SJSA1 (cell line): ENCODE data around the gene OLFM3. TPM values are rescaled to one million over a fixed set of nuclear protein-coding genes. Genes with fewer than 3 reads are reported as not detected.

Experiments used
- DNase-seq, 2 experiments: peaks; one replicate each; pipeline ENCODE4 v3.0.0-alpha.2; 2015 to 2020; ENCODE audit warnings: low spot score in 2 of 2, low read depth in 1 of 2
- H3K27ac ChIP-seq: fragments of 250-450 bp; sonication (Bioruptor Pico); 2 replicates; pipeline ENCODE4 v1.5.1; 2020; ENCODE audit warnings: mild to moderate bottlenecking, moderate library complexity
- H3K27me3 ChIP-seq: fragments of 250-450 bp; sonication (Bioruptor Pico); replicated peaks from 2 replicates; pipeline ENCODE4 v1.5.1; 2020; ENCODE audit warnings: mild to moderate bottlenecking, moderate library complexity
- H3K36me3 ChIP-seq: fragments of 250-450 bp; sonication (Bioruptor Pico); 2 replicates; pipeline ENCODE4 v1.5.1; 2020; ENCODE audit warnings: mild to moderate bottlenecking
- H3K4me1 ChIP-seq: fragments of 250-450 bp; sonication (Bioruptor Pico); replicated peaks from 2 replicates; pipeline ENCODE4 v1.6.1; 2021; ENCODE audit warnings: mild to moderate bottlenecking
- H3K4me3 ChIP-seq: fragments of 250-450 bp; sonication (Bioruptor Pico); 2 replicates; pipeline ENCODE4 v1.5.1; 2020; ENCODE audit warnings: mild to moderate bottlenecking
- H3K9me3 ChIP-seq: fragments of 250-450 bp; sonication (Bioruptor Pico); replicated peaks from 2 replicates; pipeline ENCODE4 v1.5.1; 2020; ENCODE audit warnings: mild to moderate bottlenecking
- total RNA-seq: library from RNA; depleted of rRNA; stranded (reverse); fragments of >200 nt; shearing (Covaris generic); gene quantifications from 2 replicates; pipeline ENCODE4 v1.2.3, GENCODE V29; 2014

OLFM3 gene
- total RNA-seq, 1 experiment from 2014 or later: not detected

- Histone ChIP-seq H3K27ac (no peak overlapping the region), H3K9me3 (no peaks in the 10 kb centered on the region), H3K4me3 (no peak overlapping the region), H3K4me1 (no peaks in the 10 kb centered on the region), H3K36me3 (no peaks in the 10 kb centered on the region), H3K27me3 (no peaks in the 10 kb centered on the region)
- no peak for DNase-seq
Observed at GRCh38 chr1:101873672-101874071, 123.1 kb downstream of the OLFM3 start.

GRCh38 chr1:101859941-101860340, 136.8 kb downstream of the OLFM3 start:
- Histone ChIP-seq H3K36me3 (no peaks in the 10 kb centered on the region), H3K27me3 (no peaks in the 10 kb centered on the region), H3K4me1 (no peaks in the 10 kb centered on the region), H3K9me3 (no peaks in the 10 kb centered on the region), H3K4me3 (no peak overlapping the region), H3K27ac (no peak overlapping the region)
- no peak for DNase-seq

- no peaks in the 10 kb centered on the region for H3K9me3 ChIP-seq
Observed at GRCh38 chr1:101854271-101854670, 142.5 kb downstream of the OLFM3 start.

GRCh38 chr1:101852936-101853335, 143.8 kb downstream of the OLFM3 start:
- H3K4me3 ChIP-seq: no peak overlapping the region
- H3K36me3 ChIP-seq: no peaks in the 10 kb centered on the region
- H3K4me1 ChIP-seq: no peaks in the 10 kb centered on the region
- H3K9me3 ChIP-seq: no peaks in the 10 kb centered on the region
- DNase-seq: no peak
- no peak overlapping the region for H3K27ac ChIP-seq
- H3K27me3 ChIP-seq: no peaks in the 10 kb centered on the region

More at GRCh38 chr1:101854271-101854670, 142.5 kb downstream of the OLFM3 start:
- DNase-seq: no peak
- Histone ChIP-seq H3K4me1 (no peaks in the 10 kb centered on the region), H3K36me3 (no peaks in the 10 kb centered on the region), H3K27me3 (no peaks in the 10 kb centered on the region), H3K4me3 (no peak overlapping the region), H3K27ac (no peak overlapping the region)

- no peak overlapping the region for H3K4me3 ChIP-seq
- no peaks in the 10 kb centered on the region for H3K27me3 ChIP-seq
- no peaks in the 10 kb centered on the region for H3K9me3 ChIP-seq
- no peak overlapping the region for H3K27ac ChIP-seq
- no peaks in the 10 kb centered on the region for H3K4me1 ChIP-seq
- no peak for DNase-seq
- no peaks in the 10 kb centered on the region for H3K36me3 ChIP-seq
Observed at GRCh38 chr1:101849356-101849755, 147.4 kb downstream of the OLFM3 start.

GRCh38 chr1:101847626-101848025, 149.1 kb downstream of the OLFM3 start:
- H3K9me3 ChIP-seq: no peaks in the 10 kb centered on the region
- H3K4me3 ChIP-seq: no peak overlapping the region
- no peaks in the 10 kb centered on the region for H3K36me3 ChIP-seq
- H3K4me1 ChIP-seq: no peaks in the 10 kb centered on the region
- H3K27me3 ChIP-seq: no peaks in the 10 kb centered on the region
- DNase-seq: no peak
- no peak overlapping the region for H3K27ac ChIP-seq

- no peak overlapping the region for H3K4me3 ChIP-seq
- no peaks in the 10 kb centered on the region for H3K27me3 ChIP-seq
- H3K36me3 ChIP-seq: no peaks in the 10 kb centered on the region
- H3K9me3 ChIP-seq: no peaks in the 10 kb centered on the region
- H3K4me1 ChIP-seq: no peaks in the 10 kb centered on the region
- H3K27ac ChIP-seq: no peak overlapping the region
- DNase-seq: no peak
Observed at GRCh38 chr1:101846820-101847219, 149.9 kb downstream of the OLFM3 start.

GRCh38 chr1:101843160-101843559, 153.6 kb downstream of the OLFM3 start:
- no peaks in the 10 kb centered on the region for H3K27me3 ChIP-seq
- no peak overlapping the region for H3K27ac ChIP-seq
- no peak for DNase-seq
- no peak overlapping the region for H3K4me3 ChIP-seq
- no peaks in the 10 kb centered on the region for H3K9me3 ChIP-seq
- no peaks in the 10 kb centered on the region for H3K4me1 ChIP-seq
- H3K36me3 ChIP-seq: no peaks in the 10 kb centered on the region

- Histone ChIP-seq H3K27ac (no peak overlapping the region), H3K4me3 (no peak overlapping the region)
Observed at GRCh38 chr1:101841824-101842223, 154.9 kb downstream of the OLFM3 start.

GRCh38 chr1:101835988-101836387, 160.7 kb downstream of the OLFM3 start:
- Histone ChIP-seq H3K4me3 (no peak overlapping the region), H3K9me3 (no peaks in the 10 kb centered on the region), H3K36me3 (no peaks in the 10 kb centered on the region), H3K27me3 (no peaks in the 10 kb centered on the region), H3K27ac (no peak overlapping the region), H3K4me1 (no peaks in the 10 kb centered on the region)
- no peak for DNase-seq

More at GRCh38 chr1:101841824-101842223, 154.9 kb downstream of the OLFM3 start:
- Histone ChIP-seq H3K27me3 (no peaks in the 10 kb centered on the region), H3K36me3 (no peaks in the 10 kb centered on the region), H3K4me1 (no peaks in the 10 kb centered on the region), H3K9me3 (no peaks in the 10 kb centered on the region)
- DNase-seq: no peak

GRCh38 chr1:101833312-101833711, 163.4 kb downstream of the OLFM3 start:
- no peak for DNase-seq

GRCh38 chr1:101826416-101826815, 170.3 kb downstream of the OLFM3 start:
- Histone ChIP-seq H3K4me3 (no peak overlapping the region), H3K9me3 (no peaks in the 10 kb centered on the region), H3K4me1 (no peaks in the 10 kb centered on the region), H3K27ac (no peak overlapping the region), H3K36me3 (no peaks in the 10 kb centered on the region), H3K27me3 (no peaks in the 10 kb centered on the region)
- no peak for DNase-seq

More at GRCh38 chr1:101833312-101833711, 163.4 kb downstream of the OLFM3 start:
- no peak overlapping the region for H3K27ac ChIP-seq
- no peaks in the 10 kb centered on the region for H3K4me1 ChIP-seq
- no peaks in the 10 kb centered on the region for H3K9me3 ChIP-seq
- no peak overlapping the region for H3K4me3 ChIP-seq
- no peaks in the 10 kb centered on the region for H3K36me3 ChIP-seq
- H3K27me3 ChIP-seq: no peaks in the 10 kb centered on the region

- H3K9me3 ChIP-seq: no peaks in the 10 kb centered on the region
- H3K4me1 ChIP-seq: no peaks in the 10 kb centered on the region
- no peaks in the 10 kb centered on the region for H3K27me3 ChIP-seq
- no peak overlapping the region for H3K27ac ChIP-seq
- DNase-seq: no peak
- no peaks in the 10 kb centered on the region for H3K36me3 ChIP-seq
- no peak overlapping the region for H3K4me3 ChIP-seq
Observed at GRCh38 chr1:101820071-101820470, 176.7 kb downstream of the OLFM3 start.

- Histone ChIP-seq H3K36me3 (no peaks in the 10 kb centered on the region), H3K9me3 (no peaks in the 10 kb centered on the region), H3K27me3 (no peaks in the 10 kb centered on the region; the same call in 1 of the 2 replicates), H3K4me1 (no peaks in the 10 kb centered on the region), H3K27ac (no peak overlapping the region), H3K4me3 (no peak overlapping the region)
- no peak for DNase-seq
Observed at GRCh38 chr1:101816262-101816661, 180.5 kb downstream of the OLFM3 start.

GRCh38 chr1:101798417-101798816, 198.3 kb downstream of the OLFM3 start:
- H3K36me3 ChIP-seq: no peaks in the 10 kb centered on the region
- H3K4me3 ChIP-seq: no peak overlapping the region
- no peaks in the 10 kb centered on the region for H3K4me1 ChIP-seq
- H3K27ac ChIP-seq: no peak overlapping the region
- no peak for DNase-seq
- no peaks in the 10 kb centered on the region for H3K9me3 ChIP-seq
- peaks cover 8% of the 10 kb centered on the region for H3K27me3 ChIP-seq
